Naive thymus-derived CD4-positive, alpha-beta T cell (primary cell): ENCODE measurements around the gene DGKZ. TPM values are rescaled to one million over a fixed set of nuclear protein-coding genes. Genes with fewer than 3 reads are reported as not detected.
"Not testable (repeated sequence)": the region's sequence is repeated elsewhere in the genome, so short reads cannot be mapped to it uniquely, and the experiment has no call there.

Experiments
- ATAC-seq: fragments of 150-1000 bp; cut with Tn5 transposase; 2 replicates; pipeline ENCODE4 v1.10.0; 2021; ENCODE audit warnings: mild to moderate bottlenecking, moderate library complexity
- CTCF ChIA-PET: fragments of 350-600 bp; sonication (Branson Sonifier 250); formaldehyde crosslinking; loops from one replicate; lab custom pipeline; 2021; ENCODE audit warnings: antibody characterized with exemption; lab: Charles Lee
- POLR2A ChIA-PET: fragments of 350-600 bp; sonication (Branson Sonifier 250); formaldehyde crosslinking; loops from one replicate; lab custom pipeline; 2021; ENCODE audit warnings: antibody characterized with exemption, inconsistent platforms; lab: Charles Lee
- DNase-seq, 9 donors: peaks; one replicate each; pipeline versions ENCODE4 v3.0.0 to v3.0.0-alpha.2; 2020 to 2022; ENCODE audit warnings: mixed read lengths in 1 of 9
- H3K27ac ChIP-seq: one replicate; pipeline ENCODE4 v1.7.0; 2013; ENCODE audit warnings: mild to moderate bottlenecking, low read depth, low read length, moderate library complexity
- H3K27me3 ChIP-seq, 2 donors: one replicate each; pipeline ENCODE4 v1.7.0; 2013; ENCODE audit warnings: low read length in 2 of 2, mild to moderate bottlenecking in 2 of 2, moderate library complexity in 2 of 2; ENCODE audit not compliant: control insufficient read depth in 2 of 2, insufficient read depth in 2 of 2
- H3K36me3 ChIP-seq, 3 experiments: 1 replicate in 2 of 3; 2 replicates in 1 of 3; pipeline ENCODE4 v1.7.0; 2013; ENCODE audit warnings: low read length in 3 of 3, mild to moderate bottlenecking in 3 of 3, moderate library complexity in 1 of 3; ENCODE audit not compliant: insufficient read depth in 3 of 3, control insufficient read depth in 2 of 3
- H3K4me1 ChIP-seq, 2 donors: one replicate each; pipeline ENCODE4 v1.7.0; 2013; ENCODE audit warnings: low read length in 2 of 2, mild to moderate bottlenecking in 2 of 2, moderate library complexity in 1 of 2; ENCODE audit not compliant: control insufficient read depth in 2 of 2, insufficient read depth in 2 of 2
- H3K4me3 ChIP-seq: 2 replicates; pipeline ENCODE4 v1.7.0; 2013; ENCODE audit warnings: mild to moderate bottlenecking, low read length
- H3K9me3 ChIP-seq, 3 experiments: 1 replicate in 2 of 3; 2 replicates in 1 of 3; pipeline ENCODE4 v1.7.0; 2013; ENCODE audit warnings: low read length in 3 of 3; ENCODE audit not compliant: control insufficient read depth in 2 of 3
- H3K27ac Mint-ChIP-seq, 9 donors: one replicate each; pipeline ENCODE4 v1.8.0; 2020 to 2022; ENCODE audit warnings: mixed read lengths in 9 of 9, mild to moderate bottlenecking in 8 of 9, moderate library complexity in 5 of 9, inconsistent platforms in 2 of 9
- H3K27me3 Mint-ChIP-seq, 5 donors: one replicate each; pipeline ENCODE4 v1.8.0; 2021 to 2022; ENCODE audit warnings: mixed read lengths in 5 of 5, mild to moderate bottlenecking in 1 of 5
- H3K36me3 Mint-ChIP-seq, 5 donors: one replicate each; pipeline ENCODE4 v1.8.0; 2020 to 2022; ENCODE audit warnings: mixed read lengths in 5 of 5, mild to moderate bottlenecking in 3 of 5, inconsistent platforms in 1 of 5
- H3K4me1 Mint-ChIP-seq, 7 donors: one replicate each; pipeline ENCODE4 v1.8.0; 2020 to 2022; ENCODE audit warnings: mixed read lengths in 7 of 7, mild to moderate bottlenecking in 3 of 7, inconsistent platforms in 1 of 7
- H3K4me3 Mint-ChIP-seq, 10 donors: one replicate each; pipeline ENCODE4 v1.8.0; 2020 to 2022; ENCODE audit warnings: mild to moderate bottlenecking in 10 of 10, mixed read lengths in 10 of 10, moderate library complexity in 6 of 10, inconsistent platforms in 2 of 10
- H3K9me3 Mint-ChIP-seq, 11 donors: one replicate each; pipeline ENCODE4 v1.8.0; 2020 to 2022; ENCODE audit warnings: mixed read lengths in 11 of 11, mild to moderate bottlenecking in 4 of 11, inconsistent platforms in 1 of 11, moderate library complexity in 1 of 11
- intact Hi-C, 2 donors: fragments of 100-400 bp; cut with micrococcal nuclease; formaldehyde crosslinking; loops; one replicate each; pipeline ENCODE4 v1.15.1; 2023
- polyA plus RNA-seq, 2 donors: library from polyadenylated mRNA; unstranded; fragments of 300-500 nt; fragmentation: Illumina TruSeq; gene quantifications; one replicate each; pipeline ENCODE4 v1.2.3, GENCODE V29; 2021
- total RNA-seq, 6 experiments: library from RNA in 5 of 6; stranded (reverse) in 5 of 6; gene quantifications; 1 replicate in 5 of 6; 2 replicates in 1 of 6; pipeline ENCODE4 v1.2.3 and lab custom pipeline; 2021 to 2026

The DGKZ gene
- total and polyA plus RNA-seq, 7 experiments from 2014 or later: 41.5 to 291 (median 261) TPM

DNA sequence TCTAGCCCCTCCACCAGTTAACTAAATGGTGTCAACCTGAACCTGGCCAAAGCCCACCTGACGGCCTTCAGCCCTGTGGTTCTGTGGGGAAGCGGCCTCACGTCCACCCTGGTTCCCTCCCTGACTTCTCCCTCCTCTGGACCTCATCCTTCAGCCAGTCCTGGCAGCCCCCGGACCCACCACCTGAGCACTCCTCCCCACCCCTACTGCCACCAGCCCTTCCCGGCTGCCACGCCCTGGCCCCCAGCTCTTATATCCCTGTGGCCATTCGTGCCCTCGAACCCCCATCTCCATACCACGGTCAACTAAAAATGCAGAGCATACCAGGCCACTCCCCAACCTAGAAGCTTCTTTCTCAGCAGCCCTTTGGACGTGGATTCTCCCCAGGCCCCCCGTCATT, 30.0 kb downstream of the DGKZ start:
- Mint-ChIP-seq H3K27me3 (peaks cover 0 to 5% (median 0%) of the 10 kb centered on the region in 5 donors), H3K9me3 (peaks cover 0 to 4% (median 0%) of the 10 kb centered on the region in 11 donors), H3K27ac (peak overlapping the region in 3 of 9 donors; percentile 19 to 84 (median 73)), H3K4me1 (peaks cover 0 to 13% (median 9%) of the 10 kb centered on the region in 7 donors), H3K36me3 (peaks cover 0 to 21% (median 10%) of the 10 kb centered on the region in 5 donors), H3K4me3 (no peak overlapping the region)
- Histone ChIP-seq H3K36me3 (peaks cover 13 to 65% (median 21%) of the 10 kb centered on the region in 3 experiments), H3K9me3 (no peaks in the 10 kb centered on the region), H3K4me1 (peaks cover 2 to 3% of the 10 kb centered on the region in 2 donors), H3K4me3 (no peak overlapping the region), H3K27ac (no peak overlapping the region), H3K27me3 (no peaks in the 10 kb centered on the region)
- ATAC-seq (no peak), DNase-seq (no peak)
- CTCF ChIA-PET: interaction anchor here (1.1 kb wide), 1 partner anchor 8 kb away, joined by 3 read pairs; no protein-coding TSS in a partner anchor
- intact Hi-C loops: no loop called here
- POLR2A ChIA-PET: interaction anchor here (1.5 kb wide), 2 partner anchors 10 to 21 kb away, joined by 4 to 6 read pairs; no protein-coding TSS in a partner anchor

DNA sequence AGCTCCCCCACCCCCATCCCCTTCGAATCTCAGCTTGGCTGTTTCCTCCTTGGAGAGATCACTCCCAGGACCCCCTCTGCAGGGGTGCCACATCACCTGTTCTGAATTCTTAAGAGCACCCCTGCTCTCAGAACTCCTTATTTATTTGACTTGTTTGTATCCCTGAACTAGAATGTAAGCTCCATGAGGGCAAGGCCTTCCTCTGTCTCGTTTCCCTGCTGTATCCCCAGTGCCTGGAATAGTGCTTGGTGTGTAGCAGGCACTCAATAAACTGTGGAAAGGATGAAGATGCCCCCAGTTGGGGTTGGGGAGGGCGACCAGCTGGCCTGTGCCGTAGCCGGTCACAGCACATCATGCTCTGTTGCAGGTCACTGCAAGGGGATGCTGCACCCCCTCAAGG, 30.6 kb downstream of the DGKZ start:
- Mint-ChIP-seq H3K9me3 (peaks cover 0 to 4% (median 0%) of the 10 kb centered on the region in 11 donors), H3K27me3 (peaks cover 0 to 6% (median 0%) of the 10 kb centered on the region in 5 donors), H3K4me3 (peak overlapping the region in 1 of 10 donors; percentile 25), H3K36me3 (peaks cover 0 to 21% (median 10%) of the 10 kb centered on the region in 5 donors), H3K27ac (peak overlapping the region in 5 of 9 donors; percentile 19 to 84 (median 65)), H3K4me1 (peaks cover 0 to 13% (median 10%) of the 10 kb centered on the region in 7 donors)
- Histone ChIP-seq H3K36me3 (peaks cover 13 to 60% (median 18%) of the 10 kb centered on the region in 3 experiments), H3K4me3 (no peak overlapping the region), H3K9me3 (no peaks in the 10 kb centered on the region), H3K4me1 (peaks cover 8% of the 10 kb centered on the region in 2 donors), H3K27me3 (no peaks in the 10 kb centered on the region), H3K27ac (no peak overlapping the region)
- DNase-seq (no peak), ATAC-seq (no peak)
- intact Hi-C loops: loop anchor here in 1 of 2 donors (1.0 kb wide), 1 partner anchor 9 kb away; no protein-coding TSS in a partner anchor
- ChIA-PET CTCF (interaction anchor here (1.1 to 1.5 kb wide), 2 partner anchors 9 to 26 kb away, joined by 3 to 5 read pairs; no protein-coding TSS in a partner anchor), POLR2A (interaction anchor here (0.6 to 2.2 kb wide), 6 partner anchors 10 to 126 kb away, joined by 3 to 9 read pairs (median 4); no protein-coding TSS in a partner anchor)

DNA sequence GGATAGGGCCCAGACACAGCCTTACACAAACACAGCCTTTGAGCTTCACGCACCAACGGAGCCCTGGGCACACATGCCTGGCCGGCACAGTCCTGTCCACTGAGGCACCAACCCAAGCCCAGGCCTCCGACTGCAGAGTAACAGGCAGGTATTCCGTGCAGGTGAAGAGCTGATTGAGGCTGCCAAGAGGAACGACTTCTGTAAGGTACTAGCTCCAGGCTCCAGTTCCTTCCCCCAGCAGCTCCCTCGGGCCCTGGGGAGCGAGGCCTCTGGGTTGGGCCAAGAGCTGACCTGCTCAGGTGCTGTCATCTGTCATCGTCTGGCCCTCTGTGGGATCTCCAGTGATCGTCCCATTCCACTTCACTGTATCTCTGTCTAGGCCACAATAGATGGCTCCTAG, 31.0 kb downstream of the DGKZ start:
- POLR2A ChIA-PET: interaction anchor here (0.6 to 2.2 kb wide), 6 partner anchors 9 to 126 kb away, joined by 3 to 9 read pairs (median 4); no protein-coding TSS in a partner anchor
- H3K27ac Mint-ChIP-seq: peak overlapping the region in 4 of 9 donors; percentile 42 to 62 (median 47)
- peaks cover 13 to 56% (median 18%) of the 10 kb centered on the region in 3 experiments for H3K36me3 ChIP-seq

DNA sequence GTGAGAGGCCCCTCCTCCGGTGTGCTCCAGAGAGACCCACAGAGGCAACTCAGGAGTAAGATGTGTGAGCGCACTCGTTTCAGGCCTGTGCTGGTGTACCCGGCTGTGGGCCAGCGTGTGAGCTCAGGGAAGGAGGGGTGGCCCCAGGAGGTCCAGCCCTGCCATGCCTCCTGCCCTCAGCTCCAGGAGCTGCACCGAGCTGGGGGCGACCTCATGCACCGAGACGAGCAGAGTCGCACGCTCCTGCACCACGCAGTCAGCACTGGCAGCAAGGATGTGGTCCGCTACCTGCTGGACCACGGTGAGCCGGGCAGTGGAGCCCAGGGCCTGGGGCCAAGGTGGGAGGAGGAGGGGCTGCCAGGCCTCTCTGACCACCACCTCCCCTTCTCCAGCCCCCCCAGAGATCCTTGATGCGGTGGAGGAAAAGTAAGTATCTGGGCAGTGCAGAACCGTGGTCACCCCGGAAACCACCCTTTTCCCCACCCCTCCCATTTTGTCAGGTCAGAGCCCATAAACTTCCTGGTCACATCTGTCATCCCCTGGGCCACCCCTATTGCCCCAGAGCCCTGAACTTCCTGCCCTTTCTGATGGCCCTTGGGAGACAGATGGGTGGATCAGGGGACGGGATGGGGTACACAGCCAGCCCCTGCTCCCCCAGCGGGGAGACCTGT, 31.7 kb downstream of the DGKZ start:
- Histone ChIP-seq H3K9me3 (no peaks in the 10 kb centered on the region), H3K27me3 (peaks cover 0 to 2% of the 10 kb centered on the region in 2 donors), H3K27ac (peak overlapping the region; percentile 41), H3K4me3 (no peak overlapping the region), H3K4me1 (peaks cover 8% of the 10 kb centered on the region in 2 donors), H3K36me3 (peaks cover 7 to 49% (median 15%) of the 10 kb centered on the region in 3 experiments)
- POLR2A ChIA-PET: interaction anchor here (0.8 to 2.2 kb wide), 4 partner anchors 13 to 37 kb away, joined by 3 to 9 read pairs (median 4); no protein-coding TSS in a partner anchor
- intact Hi-C loops: loop anchor here in 1 of 2 donors (1.0 kb wide), 1 partner anchor 10 kb away; no protein-coding TSS in a partner anchor
- peaks cover 0 to 21% (median 10%) of the 10 kb centered on the region in 5 donors for H3K36me3 Mint-ChIP-seq
- H3K27ac Mint-ChIP-seq: peak overlapping the region in 6 of 9 donors; percentile 49 to 91 (median 70)
- peaks cover 0 to 14% (median 0%) of the 10 kb centered on the region in 5 donors for H3K27me3 Mint-ChIP-seq
- CTCF ChIA-PET: interaction anchor here (0.9 to 1.5 kb wide), 2 partner anchors 27 to 63 kb away, joined by 4 to 5 read pairs; no protein-coding TSS in a partner anchor
- H3K4me3 Mint-ChIP-seq: peak overlapping the region in 7 of 10 donors; percentile 16 to 61 (median 40)
- H3K9me3 Mint-ChIP-seq: peaks cover 0 to 4% (median 0%) of the 10 kb centered on the region in 11 donors
- peaks cover 0 to 13% (median 10%) of the 10 kb centered on the region in 7 donors for H3K4me1 Mint-ChIP-seq
- peak; percentile 24 for ATAC-seq
- no peak for DNase-seq

More for the DNA sequence above, 31.0 kb downstream of the DGKZ start:
- Histone ChIP-seq H3K4me1 (peaks cover 8% of the 10 kb centered on the region in 2 donors), H3K27me3 (no peaks in the 10 kb centered on the region), H3K4me3 (no peak overlapping the region), H3K27ac (no peak overlapping the region), H3K9me3 (no peaks in the 10 kb centered on the region)
- ATAC-seq (no peak), DNase-seq (no peak)
- H3K27me3 Mint-ChIP-seq: peaks cover 0 to 8% (median 0%) of the 10 kb centered on the region in 5 donors
- peaks cover 0 to 4% (median 0%) of the 10 kb centered on the region in 11 donors for H3K9me3 Mint-ChIP-seq
- CTCF ChIA-PET: interaction anchor here (0.9 to 1.5 kb wide), 3 partner anchors 9 to 63 kb away, joined by 3 to 5 read pairs (median 4); no protein-coding TSS in a partner anchor
- peak overlapping the region in 1 of 10 donors; percentile 56 for H3K4me3 Mint-ChIP-seq
- intact Hi-C loops: loop anchor here in 1 of 2 donors (1.0 kb wide), 1 partner anchor 9 kb away; no protein-coding TSS in a partner anchor
- H3K36me3 Mint-ChIP-seq: peaks cover 0 to 21% (median 10%) of the 10 kb centered on the region in 5 donors
- H3K4me1 Mint-ChIP-seq: peaks cover 0 to 13% (median 10%) of the 10 kb centered on the region in 7 donors

DNA sequence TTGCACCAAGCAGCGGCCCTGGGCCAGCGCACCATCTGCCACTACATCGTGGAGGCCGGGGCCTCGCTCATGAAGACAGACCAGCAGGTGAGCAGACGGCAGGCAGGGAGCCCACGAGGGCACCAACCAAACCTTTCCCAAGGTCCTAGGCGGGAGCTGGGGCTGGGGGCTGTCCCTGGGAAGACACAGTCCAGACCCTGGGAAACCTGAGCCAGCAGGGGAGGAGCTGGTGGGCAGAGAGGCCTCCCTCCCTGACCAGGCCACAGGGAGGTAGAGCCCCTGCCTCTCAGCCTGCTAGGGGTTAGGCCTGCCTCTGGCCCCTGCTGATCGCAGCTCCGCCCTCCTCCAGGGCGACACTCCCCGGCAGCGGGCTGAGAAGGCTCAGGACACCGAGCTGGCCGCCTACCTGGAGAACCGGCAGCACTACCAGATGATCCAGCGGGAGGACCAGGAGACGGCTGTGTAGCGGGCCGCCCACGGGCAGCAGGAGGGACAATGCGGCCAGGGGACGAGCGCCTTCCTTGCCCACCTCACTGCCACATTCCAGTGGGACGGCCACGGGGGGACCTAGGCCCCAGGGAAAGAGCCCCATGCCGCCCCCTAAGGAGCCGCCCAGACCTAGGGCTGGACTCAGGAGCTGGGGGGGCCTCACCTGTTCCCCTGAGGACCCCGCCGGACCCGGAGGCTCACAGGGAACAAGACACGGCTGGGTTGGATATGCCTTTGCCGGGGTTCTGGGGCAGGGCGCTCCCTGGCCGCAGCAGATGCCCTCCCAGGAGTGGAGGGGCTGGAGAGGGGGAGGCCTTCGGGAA, 32.4 kb downstream of the DGKZ start:
- intact Hi-C loops: loop anchor here (5.0 to 10.0 kb wide), 2 partner anchors 32 to 295 kb away; partner anchors contain the start of gene DGKZ (in 1 of the 2)
- peaks cover 0 to 13% (median 10%) of the 10 kb centered on the region in 7 donors for H3K4me1 Mint-ChIP-seq
- ATAC-seq: peak; percentile 3
- H3K9me3 Mint-ChIP-seq, H3K4me3 ChIP-seq, H3K9me3 ChIP-seq, DNase-seq, CTCF ChIA-PET, H3K4me1 ChIP-seq, H3K27me3 ChIP-seq: not testable (repeated sequence)
- peaks cover 0 to 15% (median under 1%) of the 10 kb centered on the region in 5 donors for H3K27me3 Mint-ChIP-seq
- H3K4me3 Mint-ChIP-seq: peak overlapping the region in 8 of 10 donors; percentile 19 to 87 (median 46)
- Histone ChIP-seq H3K36me3 (peaks cover 6 to 42% (median 10%) of the 10 kb centered on the region in 3 experiments), H3K27ac (peak overlapping the region; percentile 75)
- POLR2A ChIA-PET: interaction anchor here (2.2 kb wide), 1 partner anchor 31 kb away, joined by 9 read pairs; no protein-coding TSS in a partner anchor
- H3K27ac Mint-ChIP-seq: peak overlapping the region in 7 of 9 donors; percentile 49 to 91 (median 77)
- H3K36me3 Mint-ChIP-seq: peaks cover 0 to 21% (median 10%) of the 10 kb centered on the region in 5 donors
